Cardiac fibroblast (primary cell): ENCODE data around the gene SPINK14.

Experiments
- DNase-seq, 2 donors: peaks; one replicate each; pipeline versions ENCODE4 v3.0.0 to v3.0.0-alpha.2; 2010; ENCODE audit warnings: low read depth in 2 of 2
- H3K4me3 ChIP-seq, 2 donors: replicated peaks in 1 of 2; 1 replicate in 1 of 2; 2 replicates in 1 of 2; pipeline ENCODE4 v1.5.1; 2011; ENCODE audit warnings: low read depth in 2 of 2, low read length in 2 of 2, mild to moderate bottlenecking in 2 of 2, moderate library complexity in 1 of 2
- TF ChIP-seq, protein P1 (sequence below): IDR thresholded peaks from one replicate; pipeline ENCODE4 v1.5.1; 2011; ENCODE audit warnings: low read depth, mild to moderate bottlenecking, low read length, inconsistent platforms

Gene SPINK14

GRCh38 chr5:148145916-148146315 is 22.4 kb upstream of the SPINK14 start:
- TF ChIP-seq, protein P1, sequence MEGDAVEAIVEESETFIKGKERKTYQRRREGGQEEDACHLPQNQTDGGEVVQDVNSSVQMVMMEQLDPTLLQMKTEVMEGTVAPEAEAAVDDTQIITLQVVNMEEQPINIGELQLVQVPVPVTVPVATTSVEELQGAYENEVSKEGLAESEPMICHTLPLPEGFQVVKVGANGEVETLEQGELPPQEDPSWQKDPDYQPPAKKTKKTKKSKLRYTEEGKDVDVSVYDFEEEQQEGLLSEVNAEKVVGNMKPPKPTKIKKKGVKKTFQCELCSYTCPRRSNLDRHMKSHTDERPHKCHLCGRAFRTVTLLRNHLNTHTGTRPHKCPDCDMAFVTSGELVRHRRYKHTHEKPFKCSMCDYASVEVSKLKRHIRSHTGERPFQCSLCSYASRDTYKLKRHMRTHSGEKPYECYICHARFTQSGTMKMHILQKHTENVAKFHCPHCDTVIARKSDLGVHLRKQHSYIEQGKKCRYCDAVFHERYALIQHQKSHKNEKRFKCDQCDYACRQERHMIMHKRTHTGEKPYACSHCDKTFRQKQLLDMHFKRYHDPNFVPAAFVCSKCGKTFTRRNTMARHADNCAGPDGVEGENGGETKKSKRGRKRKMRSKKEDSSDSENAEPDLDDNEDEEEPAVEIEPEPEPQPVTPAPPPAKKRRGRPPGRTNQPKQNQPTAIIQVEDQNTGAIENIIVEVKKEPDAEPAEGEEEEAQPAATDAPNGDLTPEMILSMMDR, result no peak
- H3K4me3 ChIP-seq, result no peak overlapping the region
- peak; percentile 46 to 50 for DNase-seq

DNA sequence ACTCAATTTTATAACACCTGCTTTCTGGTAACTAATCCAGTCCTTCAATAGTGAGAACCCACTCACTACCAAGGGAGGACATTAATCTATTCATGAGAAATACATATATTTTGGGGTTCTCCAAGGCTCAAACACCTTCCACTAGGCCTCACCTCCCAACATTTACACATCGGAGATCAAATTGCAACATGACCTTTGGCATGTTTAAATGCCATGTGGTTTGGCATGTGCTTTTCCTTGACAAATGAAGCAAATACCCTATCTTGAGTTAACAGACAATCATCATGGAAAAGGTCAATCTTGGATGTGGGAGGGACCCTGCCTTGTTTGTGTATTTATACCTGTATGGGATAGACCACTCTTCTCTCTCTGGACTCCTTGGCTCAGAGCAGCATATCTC is 21.9 kb upstream of the SPINK14 start:
- no peak for DNase-seq
- TF ChIP-seq, protein P1, result no peak
- H3K4me3 ChIP-seq, result no peak overlapping the region

DNA sequence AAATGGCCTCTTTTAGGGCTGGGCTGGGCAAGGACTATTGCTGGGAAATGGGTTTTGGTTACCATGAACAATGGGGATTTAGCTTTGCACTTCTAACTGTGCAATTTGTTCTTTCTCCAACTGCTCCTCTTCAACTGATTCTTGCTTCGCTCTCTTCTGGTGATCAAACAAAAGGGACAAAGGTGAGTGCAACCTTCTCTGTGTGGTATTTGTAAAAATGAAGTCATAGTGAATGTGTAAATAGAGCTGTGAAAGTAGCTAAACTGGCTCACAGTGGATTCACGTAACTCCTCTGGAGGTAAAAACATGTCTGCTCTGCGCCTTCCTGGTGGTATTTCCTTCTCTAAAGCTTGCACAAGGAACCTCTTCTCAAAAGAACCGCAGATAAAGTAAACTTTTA is 20.9 kb upstream of the SPINK14 start:
- TF ChIP-seq, protein P1, result no peak
- no peak for DNase-seq
- H3K4me3 ChIP-seq, result no peak overlapping the region

DNA sequence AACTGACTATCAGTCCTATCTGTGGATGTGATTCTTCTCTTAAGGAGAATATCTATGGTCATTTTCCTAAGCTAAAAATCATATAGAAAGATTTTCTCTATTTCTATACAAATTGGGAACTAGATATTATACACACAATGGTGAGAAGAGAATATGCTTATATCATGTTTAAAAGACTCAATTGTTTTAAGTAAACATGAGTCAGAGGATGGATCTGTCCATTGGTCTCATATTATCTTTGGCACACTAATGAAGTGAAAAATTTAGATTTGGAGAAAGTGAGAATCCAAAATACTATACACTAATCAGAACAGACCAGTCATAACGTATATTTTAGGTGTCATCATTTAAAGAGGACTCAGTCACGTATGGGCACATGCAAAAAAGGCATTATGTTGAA is 16.5 kb upstream of the SPINK14 start:
- DNase-seq, result no peak
- no peak overlapping the region for H3K4me3 ChIP-seq
- TF ChIP-seq, protein P1, result no peak

DNA sequence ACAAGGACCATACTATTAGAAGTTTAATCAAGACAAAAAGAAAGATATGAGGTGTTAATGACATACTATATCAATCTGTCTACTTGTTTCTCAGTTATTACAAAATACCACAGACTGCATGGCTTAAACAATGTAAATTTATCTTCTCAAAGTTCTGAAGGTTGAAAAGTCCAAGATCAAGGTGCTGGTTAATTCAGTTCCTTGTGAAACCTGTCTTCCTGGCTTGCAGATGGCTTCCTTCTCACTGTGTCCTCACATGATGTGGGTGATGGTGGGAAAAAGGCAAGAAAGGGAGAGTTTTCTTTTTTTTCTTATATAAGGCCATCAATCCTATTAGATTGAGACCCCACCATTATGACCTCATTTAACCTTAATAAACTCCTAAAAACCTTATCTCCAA is 15.6 kb upstream of the SPINK14 start:
- no peak overlapping the region for H3K4me3 ChIP-seq
- DNase-seq, result no peak
- TF ChIP-seq, protein P1, result no peak

GRCh38 chr5:148156609-148157008 is 11.7 kb upstream of the SPINK14 start:
- TF ChIP-seq, protein P1, result no peak
- DNase-seq, result no peak
- no peak overlapping the region for H3K4me3 ChIP-seq

- TF ChIP-seq, protein P1, result no peak
Observed at GRCh38 chr5:148162038-148162437, 6.3 kb upstream of the SPINK14 start.

More at GRCh38 chr5:148162038-148162437, 6.3 kb upstream of the SPINK14 start:
- no peak overlapping the region for H3K4me3 ChIP-seq
- no peak for DNase-seq
